Aortic smooth muscle cell (primary cell): ENCODE results near the gene ANGEL2. TPM values are rescaled to one million over a fixed set of nuclear protein-coding genes. Genes with fewer than 3 reads are reported as not detected.

Experiments used
- total RNA-seq: library from RNA; depleted of rRNA; stranded (reverse); fragments of >200 nt; gene quantifications from 2 replicates; pipeline ENCODE4 v1.2.3, GENCODE V29; 2014

The ANGEL2 gene
- 41.4 and 45.8 TPM in 2 replicates for total RNA-seq

GRCh38 chr1:213015099-213016050 lies at the start of gene ANGEL2:
Gene ANGEL2, minus strand, starts transcription at chr1:213015867. Its CDS starts 196 bp downstream, at chr1:213015671.

GRCh38 chr1:213051127-213051880 lies 35.6 kb upstream of the ANGEL2 start, which contains the start of gene RPS6KC1:
Gene RPS6KC1, plus strand, starts transcription at chr1:213051241. Its CDS starts 164 bp downstream, at chr1:213051405.

GRCh38 chr1:212950243-212951125 lies 65.2 kb downstream of the ANGEL2 start, which contains the start of gene VASH2:
Gene VASH2, plus strand, starts transcription at chr1:212950541. Its CDS starts 1,002 bp downstream, at chr1:212951543.

Other genes with a start within 250 kb of the ANGEL2 start
- gene NSL1, start 224.1 kb downstream of the ANGEL2 start, total RNA-seq: 24.0 and 26.1 TPM in 2 replicates
- gene TATDN3, start 224.0 kb downstream of the ANGEL2 start, total RNA-seq: 14.7 and 17.2 TPM in 2 replicates
- 0.44 and 0.53 TPM in 2 replicates for gene SPATA45, start 168.2 kb downstream of the ANGEL2 start, total RNA-seq
- 4.0 and 4.8 TPM in 2 replicates for gene FLVCR1, start 157.6 kb downstream of the ANGEL2 start, total RNA-seq
- gene VASH2, start 65.3 kb downstream of the ANGEL2 start, total RNA-seq: under 0.01 TPM in 1 of 2 replicates, not detected in the other
- gene RPS6KC1, start 35.4 kb upstream of the ANGEL2 start, total RNA-seq: 27.0 and 31.7 TPM in 2 replicates